SK-N-SH treated with all-trans-retinoic acid at 6 μM for 48 hours (cell line): ENCODE measurements around the gene PKLR.

Experiments
- ATAC-seq: fragments of 200-7000 bp; cut with Tn5 transposase; 3 replicates; pipeline ENCODE4 v1.9.1; 2020; ENCODE audit warnings: mild to moderate bottlenecking, moderate library complexity
- ARNTL ChIP-seq: fragments of 450-650 bp; formaldehyde crosslinking; IDR thresholded peaks from 2 replicates; pipeline ENCODE4 v1.5.0; 2020; ENCODE audit warnings: low read depth, mild to moderate bottlenecking, moderate library complexity, borderline replicate concordance
- BACH2 ChIP-seq: fragments of 250-450 bp; sonication (Bioruptor Pico); IDR thresholded peaks from 2 replicates; pipeline ENCODE4 v1.9.0; 2021; ENCODE audit warnings: mild to moderate bottlenecking, borderline replicate concordance
- CREB5 ChIP-seq: fragments of 250-450 bp; sonication (Bioruptor Pico); IDR thresholded peaks from 2 replicates; pipeline ENCODE4 v1.5.1; 2020; ENCODE audit warnings: low read depth, mild to moderate bottlenecking, moderate library complexity
- CSDC2 ChIP-seq: fragments of 250-450 bp; sonication (Bioruptor Pico); IDR thresholded peaks from 2 replicates; pipeline ENCODE4 v1.5.0; 2020; ENCODE audit warnings: mild to moderate bottlenecking, moderate library complexity
- CSRNP3 ChIP-seq: fragments of 250-450 bp; sonication (Bioruptor Pico); IDR thresholded peaks from 2 replicates; pipeline ENCODE4 v1.5.1; 2021; ENCODE audit warnings: mild to moderate bottlenecking, moderate library complexity
- ESRRG ChIP-seq: fragments of 250-450 bp; sonication (Bioruptor Pico); IDR thresholded peaks from 2 replicates; pipeline ENCODE4 v1.6.1; 2021; ENCODE audit warnings: mild to moderate bottlenecking
- GLIS3 ChIP-seq: fragments of 250-450 bp; sonication (Bioruptor Pico); IDR thresholded peaks from 2 replicates; pipeline ENCODE4 v1.5.0; 2020; ENCODE audit warnings: mild to moderate bottlenecking, moderate library complexity
- ISL1 ChIP-seq: fragments of 250-450 bp; sonication (Bioruptor Pico); IDR thresholded peaks from 2 replicates; pipeline ENCODE4 v2.1.2; 2022; ENCODE audit warnings: mild to moderate bottlenecking, moderate library complexity
- OSR1 ChIP-seq: fragments of 250-450 bp; sonication (Bioruptor Pico); IDR thresholded peaks from 2 replicates; pipeline ENCODE4 v1.8.0; 2022; ENCODE audit warnings: moderate library complexity, mild to moderate bottlenecking, inconsistent platforms
- PATZ1 ChIP-seq: fragments of 250-450 bp; sonication (Bioruptor Pico); IDR thresholded peaks from 2 replicates; pipeline ENCODE4 v1.8.0; 2020; ENCODE audit warnings: mild to moderate bottlenecking, moderate library complexity, borderline replicate concordance
- POU6F1 ChIP-seq: fragments of 250-450 bp; sonication (Bioruptor Pico); IDR thresholded peaks from 2 replicates; pipeline ENCODE4 v1.8.0; 2021; ENCODE audit warnings: low read depth, mild to moderate bottlenecking, moderate library complexity, borderline replicate concordance
- PPARA ChIP-seq: fragments of 250-450 bp; sonication (Bioruptor Pico); IDR thresholded peaks from 2 replicates; pipeline ENCODE4 v1.5.0; 2020; ENCODE audit warnings: mild to moderate bottlenecking, borderline replicate concordance
- RARB ChIP-seq: fragments of 250-450 bp; sonication (Bioruptor Pico); IDR thresholded peaks from 2 replicates; pipeline ENCODE4 v1.8.0; 2021; ENCODE audit warnings: mild to moderate bottlenecking, moderate library complexity
- SNAI2 ChIP-seq: fragments of 250-450 bp; sonication (Bioruptor Pico); IDR thresholded peaks from 2 replicates; pipeline ENCODE4 v1.5.0; 2020; ENCODE audit warnings: mild to moderate bottlenecking, moderate library complexity
- TCF4 ChIP-seq: fragments of 250-450 bp; sonication (Bioruptor Pico); IDR thresholded peaks from 2 replicates; pipeline ENCODE4 v1.8.0; 2021; ENCODE audit warnings: mild to moderate bottlenecking, moderate library complexity, borderline replicate concordance
- TOX ChIP-seq: fragments of 250-450 bp; sonication (Bioruptor Pico); IDR thresholded peaks from 2 replicates; pipeline ENCODE4 v1.8.0; 2021; ENCODE audit warnings: mild to moderate bottlenecking, moderate library complexity, borderline replicate concordance
- TSHZ2 ChIP-seq: fragments of 250-450 bp; sonication (Bioruptor Pico); IDR thresholded peaks from 2 replicates; pipeline ENCODE4 v1.5.0; 2020; ENCODE audit warnings: mild to moderate bottlenecking, moderate library complexity
- ZC3H10 ChIP-seq: fragments of 250-450 bp; sonication (Bioruptor Pico); IDR thresholded peaks from 2 replicates; pipeline ENCODE4 v1.5.1; 2021; ENCODE audit warnings: mild to moderate bottlenecking, moderate library complexity
- ZFP3 ChIP-seq: fragments of 250-450 bp; sonication (Bioruptor Pico); IDR thresholded peaks from 2 replicates; pipeline ENCODE4 v1.5.0; 2020; ENCODE audit warnings: mild to moderate bottlenecking, moderate library complexity
- ZFP30 ChIP-seq: fragments of 450-650 bp; formaldehyde crosslinking; IDR thresholded peaks from 2 replicates; pipeline ENCODE4 v1.5.0; 2022; ENCODE audit warnings: mild to moderate bottlenecking, moderate library complexity
- ZNF565 ChIP-seq: fragments of 450-650 bp; formaldehyde crosslinking; conservative IDR thresholded peaks from 2 replicates; pipeline ENCODE4 v1.5.0; 2020; ENCODE audit warnings: low read depth, mild to moderate bottlenecking, moderate library complexity
- ZNF70 ChIP-seq: fragments of 450-650 bp; formaldehyde crosslinking; IDR thresholded peaks from 2 replicates; pipeline ENCODE4 v1.5.0; 2020; ENCODE audit warnings: mild to moderate bottlenecking, moderate library complexity
- ZNF8 ChIP-seq: fragments of 450-650 bp; formaldehyde crosslinking; IDR thresholded peaks from 2 replicates; pipeline ENCODE4 v1.5.0; 2020; ENCODE audit warnings: mild to moderate bottlenecking, moderate library complexity

PKLR gene

GRCh38 chr1:155284476-155284875 is 16.8 kb downstream of the PKLR start:
- TF ChIP-seq ZNF8 (no peak), SNAI2 (CRISPR knock-in tag) (no peak)
- TF ChIP-seq, all 23 proteins: peak for 0
- ATAC-seq = no peak

GRCh38 chr1:155282488-155283091 is 18.6 kb downstream of the PKLR start:
- TF ChIP-seq TCF4 (CRISPR knock-in tag) = no peak
- no peak for TF ChIP-seq TSHZ2 (CRISPR knock-in tag)
- no peak for TF ChIP-seq ZC3H10 (CRISPR knock-in tag)
- no peak for TF ChIP-seq CSDC2 (CRISPR knock-in tag)
- no peak for TF ChIP-seq TOX (CRISPR knock-in tag)
- TF ChIP-seq ZNF70 = no peak
- TF ChIP-seq OSR1 (CRISPR knock-in tag) = no peak
- TF ChIP-seq CREB5 = no peak
- no peak for TF ChIP-seq BACH2
- TF ChIP-seq RARB (CRISPR knock-in tag) = no peak
- ATAC-seq = no peak

- no peak for ATAC-seq
- no peak for TF ChIP-seq ZNF565 (CRISPR knock-in tag)
- TF ChIP-seq ZFP3 (CRISPR knock-in tag) = no peak
- no peak for TF ChIP-seq ISL1 (CRISPR knock-in tag)
- TF ChIP-seq CSRNP3 (CRISPR knock-in tag) = no peak
- no peak for TF ChIP-seq TCF4 (CRISPR knock-in tag)
- no peak for TF ChIP-seq CSDC2 (CRISPR knock-in tag)
- no peak for TF ChIP-seq ZC3H10 (CRISPR knock-in tag)
- no peak for TF ChIP-seq ZNF8
Observed at GRCh38 chr1:155279268-155279667, 22.0 kb downstream of the PKLR start.

GRCh38 chr1:155278689-155279160 is 22.5 kb downstream of the PKLR start:
- TF ChIP-seq CREB5 = no peak
- TF ChIP-seq PPARA (CRISPR knock-in tag) = no peak
- TF ChIP-seq ZC3H10 (CRISPR knock-in tag) = no peak
- no peak for TF ChIP-seq ZFP30
- TF ChIP-seq ZNF8 = no peak
- TF ChIP-seq TCF4 (CRISPR knock-in tag) = no peak
- TF ChIP-seq ESRRG = no peak
- TF ChIP-seq OSR1 (CRISPR knock-in tag) = no peak
- TF ChIP-seq RARB (CRISPR knock-in tag) = no peak
- no peak for TF ChIP-seq GLIS3 (CRISPR knock-in tag)
- TF ChIP-seq POU6F1 (CRISPR knock-in tag) = no peak
- TF ChIP-seq TOX (CRISPR knock-in tag) = no peak
- no peak for TF ChIP-seq PATZ1
- TF ChIP-seq TSHZ2 (CRISPR knock-in tag) = no peak
- no peak for TF ChIP-seq SNAI2 (CRISPR knock-in tag)
- no peak for TF ChIP-seq ARNTL (CRISPR knock-in tag)
- ATAC-seq = no peak
